IMR-90 (cell line): Measurements from ENCODE around the gene CCDC27. TPM values are rescaled to one million over a fixed set of nuclear protein-coding genes. Genes with fewer than 3 reads are reported as not detected.

ENCODE experiments used
- ATAC-seq: fragments of 200-7000 bp; cut with Tn5 transposase; 2 replicates; pipeline ENCODE4 v1.9.1; 2020; ENCODE audit warnings: low read depth, mild to moderate bottlenecking, moderate library complexity
- BruUV-seq: library from RNA; stranded (reverse); fragments of 400-500 nt; replicated peaks from 2 replicates; lab custom pipeline; 2021; lab: Mats Ljungman, UMichigan
- CTCF ChIA-PET: fragments of 300-600 bp; formaldehyde crosslinking; extraction: SDS; loops from one replicate; lab custom pipeline; 2021; ENCODE audit warnings: antibody characterized with exemption; lab: Yijun Ruan, JAX
- POLR2A ChIA-PET: fragments of 300-600 bp; sonication (Branson Sonifier 250); formaldehyde crosslinking; loops from one replicate; lab custom pipeline; 2022; ENCODE audit warnings: antibody characterized with exemption; ENCODE audit not compliant: unreplicated experiment; lab: Charles Lee
- DNase-seq: peaks from one replicate; pipeline ENCODE4 v3.0.0; 2013
- H2AFZ ChIP-seq: replicated peaks from 2 replicates; pipeline ENCODE3; 2013; ENCODE audit warnings: low read length, mild to moderate bottlenecking; ENCODE audit not compliant: poor library complexity
- H2AK5ac ChIP-seq: 2 replicates; pipeline ENCODE4 v1.6.1; 2013; ENCODE audit warnings: low read depth, low read length, inconsistent platforms
- H2AK9ac ChIP-seq: replicated peaks from 2 replicates; pipeline ENCODE3; 2013; ENCODE audit warnings: mild to moderate bottlenecking, low read depth, low read length, moderate library complexity; ENCODE audit not compliant: poor library complexity
- H2BK120ac ChIP-seq: 2 replicates; pipeline ENCODE4 v1.6.1; 2013; ENCODE audit warnings: low read depth, low read length, inconsistent platforms
- H2BK15ac ChIP-seq: 3 replicates; pipeline ENCODE4 v1.6.1; 2013; ENCODE audit warnings: low read depth, low read length, inconsistent platforms
- H2BK20ac ChIP-seq: 2 replicates; pipeline ENCODE4 v1.6.1; 2013; ENCODE audit warnings: low read depth, mild to moderate bottlenecking, inconsistent platforms, low read length, moderate library complexity
- H2BK5ac ChIP-seq: 2 replicates; pipeline ENCODE4 v1.6.1; 2013; ENCODE audit warnings: mild to moderate bottlenecking, low read depth, low read length, inconsistent platforms; ENCODE audit not compliant: poor library complexity, severe bottlenecking
- H3K14ac ChIP-seq: replicated peaks from 2 replicates; pipeline ENCODE4 v1.6.1; 2013; ENCODE audit warnings: low read depth, low read length, inconsistent platforms
- H3K18ac ChIP-seq: 2 replicates; pipeline ENCODE4 v1.6.1; 2013; ENCODE audit warnings: low read depth, low read length, control low read depth
- H3K23ac ChIP-seq: 2 replicates; pipeline ENCODE4 v1.6.1; 2013; ENCODE audit warnings: low read depth, low read length, inconsistent platforms
- H3K27ac ChIP-seq: 2 replicates; pipeline ENCODE4 v1.5.1; 2013; ENCODE audit warnings: mild to moderate bottlenecking, control low read depth, low read length; ENCODE audit not compliant: insufficient read depth
- H3K27me3 ChIP-seq: 2 replicates; pipeline ENCODE4 v1.6.1; 2013; ENCODE audit warnings: low read length; ENCODE audit not compliant: control insufficient read depth, insufficient read depth
- H3K36me3 ChIP-seq: 2 replicates; pipeline ENCODE4 v1.6.1; 2013; ENCODE audit warnings: low read length, mixed read lengths; ENCODE audit not compliant: control insufficient read depth, insufficient read depth
- H3K4ac ChIP-seq: 2 replicates; pipeline ENCODE4 v1.6.1; 2013; ENCODE audit warnings: low read depth, low read length, inconsistent platforms
- H3K4me1 ChIP-seq: 2 replicates; pipeline ENCODE4 v1.6.1; 2013; ENCODE audit warnings: low read length, mixed read lengths; ENCODE audit not compliant: control insufficient read depth, insufficient read depth
- H3K4me2 ChIP-seq: 2 replicates; pipeline ENCODE4 v1.6.1; 2013; ENCODE audit warnings: low read depth, mild to moderate bottlenecking, control low read depth, low read length, moderate library complexity
- H3K4me3 ChIP-seq: 2 replicates; pipeline ENCODE4 v1.5.1; 2013; ENCODE audit warnings: low read depth, mild to moderate bottlenecking, control low read depth, low read length, moderate library complexity; ENCODE audit not compliant: insufficient read depth
- H3K56ac ChIP-seq: 2 replicates; pipeline ENCODE4 v1.6.1; 2013; ENCODE audit warnings: low read length, inconsistent platforms; ENCODE audit not compliant: insufficient read depth; ENCODE audit errors: extremely low read depth
- H3K79me1 ChIP-seq, 2 experiments: 2 replicates each; pipeline ENCODE4 v1.6.1; 2013; ENCODE audit warnings: low read length in 2 of 2, inconsistent platforms in 1 of 2, low read depth in 1 of 2
- H3K9ac ChIP-seq: 2 replicates; pipeline ENCODE4 v1.6.1; 2013; ENCODE audit warnings: low read depth, low read length, control low read depth
- H3K9me1 ChIP-seq: 2 replicates; pipeline ENCODE4 v1.6.1; 2013; ENCODE audit warnings: low read length, inconsistent platforms; ENCODE audit not compliant: insufficient read depth
- H3K9me3 ChIP-seq: 2 replicates; pipeline ENCODE4 v1.6.1; 2013; ENCODE audit warnings: low read length; ENCODE audit not compliant: control insufficient read depth, insufficient read depth
- H4K20me1 ChIP-seq: 2 replicates; pipeline ENCODE4 v1.6.1; 2013; ENCODE audit warnings: low read length, inconsistent platforms; ENCODE audit not compliant: insufficient read depth
- H4K5ac ChIP-seq: 2 replicates; pipeline ENCODE4 v1.6.1; 2013; ENCODE audit warnings: mild to moderate bottlenecking, low read depth, low read length, control low read depth
- H4K8ac ChIP-seq, 2 experiments: 2 replicates each; pipeline ENCODE4 v1.6.1; 2013; ENCODE audit warnings: low read depth in 2 of 2, low read length in 2 of 2, control low read depth in 1 of 2, inconsistent platforms in 1 of 2
- H4K91ac ChIP-seq: 2 replicates; pipeline ENCODE4 v1.6.1; 2013; ENCODE audit warnings: low read depth, low read length, inconsistent platforms; ENCODE audit not compliant: insufficient read depth
- BHLHE40 ChIP-seq: fragments of 150-350 bp; IDR thresholded peaks from 2 replicates; pipeline ENCODE4 v1.6.1; 2016; ENCODE audit warnings: mild to moderate bottlenecking, low read depth, low read length
- CEBPB ChIP-seq: IDR thresholded peaks from 2 replicates; pipeline ENCODE4 v1.6.1; 2012; ENCODE audit warnings: low read depth, low read length, improper control_type of control experiment
- CHD1 ChIP-seq: IDR thresholded peaks from 2 replicates; pipeline ENCODE4 v1.6.1; 2012; ENCODE audit warnings: low read depth, low read length, improper control_type of control experiment
- FOS ChIP-seq: fragments of 150-350 bp; IDR thresholded peaks from 2 replicates; pipeline ENCODE4 v1.6.1; 2016; ENCODE audit warnings: low read depth, low read length
- MAFK ChIP-seq: IDR thresholded peaks from 2 replicates; pipeline ENCODE4 v1.6.1; 2012; ENCODE audit warnings: low read depth, low read length, improper control_type of control experiment
- MAZ ChIP-seq: IDR thresholded peaks from 2 replicates; pipeline ENCODE4 v1.6.1; 2012; ENCODE audit warnings: low read depth, mild to moderate bottlenecking, low read length, improper control_type of control experiment, moderate library complexity, borderline replicate concordance
- MXI1 ChIP-seq: IDR thresholded peaks from 2 replicates; pipeline ENCODE4 v1.6.1; 2012; ENCODE audit warnings: low read depth, mild to moderate bottlenecking, low read length, moderate library complexity, borderline replicate concordance
- NFE2L2 ChIP-seq: fragments of 150-350 bp; IDR thresholded peaks from 2 replicates; pipeline ENCODE4 v1.6.1; 2016; ENCODE audit warnings: low read depth, mild to moderate bottlenecking, low read length
- POLR2A ChIP-seq: IDR thresholded peaks from 2 replicates; pipeline ENCODE4 v1.6.1; 2012; ENCODE audit warnings: mild to moderate bottlenecking, low read depth, low read length
- RAD21 ChIP-seq: IDR thresholded peaks from 2 replicates; pipeline ENCODE4 v1.6.1; 2012; ENCODE audit warnings: low read length, improper control_type of control experiment
- RCOR1 ChIP-seq: IDR thresholded peaks from 2 replicates; pipeline ENCODE4 v1.6.1; 2012; ENCODE audit warnings: mild to moderate bottlenecking, low read length, improper control_type of control experiment; ENCODE audit not compliant: insufficient replicate concordance
- RFX5 ChIP-seq: IDR thresholded peaks from 2 replicates; pipeline ENCODE4 v1.8.0; 2012; ENCODE audit warnings: low read depth, mild to moderate bottlenecking, low read length, moderate library complexity
- SMC3 ChIP-seq: fragments of 150-350 bp; IDR thresholded peaks from 2 replicates; pipeline ENCODE4 v1.6.1; 2016; ENCODE audit warnings: low read depth, mild to moderate bottlenecking, antibody characterized with exemption, low read length, moderate library complexity
- WGBS, 2 experiments: methylation state at CpG; one replicate each; pipeline versions ENCODE4 v1.1.5 to v1.1.7; 2013; ENCODE audit warnings: missing lambda C conversion rate in 2 of 2; ENCODE audit not compliant: insufficient read length in 1 of 2; ENCODE audit errors: extremely low coverage in 2 of 2; 5-methylcytosine and 5-hydroxymethylcytosine counted together
- dilution Hi-C: fragments of 300-500 bp; cut with HindIII; formaldehyde crosslinking; loops from one replicate; pipeline ENCODE4 v1.14.3; 2018; ENCODE audit warnings: low sequenced_read_pairs; ENCODE audit not compliant: unreplicated experiment
- in situ Hi-C: fragments of 300-500 bp; cut with MboI; formaldehyde crosslinking; loops from 3 replicates; pipeline ENCODE4 v1.14.3; 2019; ENCODE audit warnings: low sequenced_read_pairs, inconsistent platforms, mixed read lengths
- intact Hi-C: fragments of 100-400 bp; cut with micrococcal nuclease; formaldehyde crosslinking; loops from 2 replicates; pipeline ENCODE4 v1.10.0; 2022
- polyA plus RNA-seq, 3 experiments: library from polyadenylated mRNA; depleted of rRNA; stranded (reverse); fragments of >200 nt; gene quantifications; 2 replicates each; pipeline ENCODE4 v1.2.3, GENCODE V29; 2012; ENCODE audit warnings: low replicate concordance in 1 of 3
- total RNA-seq: library from RNA; depleted of rRNA; stranded (reverse); fragments of >200 nt; gene quantifications from 2 replicates; pipeline ENCODE4 v1.2.3, GENCODE V29; 2012
- TF ChIP-seq, protein P1 (sequence below): fragments of 150-350 bp; IDR thresholded peaks from 2 replicates; pipeline ENCODE4 v1.6.1; 2016; ENCODE audit warnings: low read depth, mild to moderate bottlenecking, low read length, moderate library complexity, borderline replicate concordance
- TF ChIP-seq, protein P2 (sequence below): fragments of 150-350 bp; IDR thresholded peaks from 2 replicates; pipeline ENCODE4 v1.6.1; 2017; ENCODE audit warnings: mild to moderate bottlenecking, antibody characterized with exemption, low read length, low read depth
- TF ChIP-seq, protein P3 (sequence below): conservative IDR thresholded peaks from 2 replicates; pipeline ENCODE4 v1.5.1; 2012; ENCODE audit warnings: mild to moderate bottlenecking, low read depth, low read length, improper control_type of control experiment

The CCDC27 gene
- total and polyA plus RNA-seq, 2 of the 4 experiments (the other 2 are of a cell fraction), result not detected

GRCh38 chr1:3762873-3763228 lies 10.6 kb downstream of the CCDC27 start:
- ChIA-PET CTCF (no interaction called here), POLR2A (no interaction called here)
- 70% methylated on average over 2 of the region's 12 CpGs; no CpG with 5 or more reads in 1 of the 2 experiments for WGBS, 2 experiments
- TF ChIP-seq MAZ, result no peak
- TF ChIP-seq MXI1, result no peak
- TF ChIP-seq, protein P1, sequence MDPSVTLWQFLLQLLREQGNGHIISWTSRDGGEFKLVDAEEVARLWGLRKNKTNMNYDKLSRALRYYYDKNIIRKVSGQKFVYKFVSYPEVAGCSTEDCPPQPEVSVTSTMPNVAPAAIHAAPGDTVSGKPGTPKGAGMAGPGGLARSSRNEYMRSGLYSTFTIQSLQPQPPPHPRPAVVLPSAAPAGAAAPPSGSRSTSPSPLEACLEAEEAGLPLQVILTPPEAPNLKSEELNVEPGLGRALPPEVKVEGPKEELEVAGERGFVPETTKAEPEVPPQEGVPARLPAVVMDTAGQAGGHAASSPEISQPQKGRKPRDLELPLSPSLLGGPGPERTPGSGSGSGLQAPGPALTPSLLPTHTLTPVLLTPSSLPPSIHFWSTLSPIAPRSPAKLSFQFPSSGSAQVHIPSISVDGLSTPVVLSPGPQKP, result no peak
- TF ChIP-seq CEBPB, result no peak
- TF ChIP-seq MAFK, result no peak
- TF ChIP-seq, protein P2, sequence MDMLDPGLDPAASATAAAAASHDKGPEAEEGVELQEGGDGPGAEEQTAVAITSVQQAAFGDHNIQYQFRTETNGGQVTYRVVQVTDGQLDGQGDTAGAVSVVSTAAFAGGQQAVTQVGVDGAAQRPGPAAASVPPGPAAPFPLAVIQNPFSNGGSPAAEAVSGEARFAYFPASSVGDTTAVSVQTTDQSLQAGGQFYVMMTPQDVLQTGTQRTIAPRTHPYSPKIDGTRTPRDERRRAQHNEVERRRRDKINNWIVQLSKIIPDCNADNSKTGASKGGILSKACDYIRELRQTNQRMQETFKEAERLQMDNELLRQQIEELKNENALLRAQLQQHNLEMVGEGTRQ, result no peak
- TF ChIP-seq FOS, result no peak
- no peak for TF ChIP-seq RCOR1
- TF ChIP-seq, protein P3, sequence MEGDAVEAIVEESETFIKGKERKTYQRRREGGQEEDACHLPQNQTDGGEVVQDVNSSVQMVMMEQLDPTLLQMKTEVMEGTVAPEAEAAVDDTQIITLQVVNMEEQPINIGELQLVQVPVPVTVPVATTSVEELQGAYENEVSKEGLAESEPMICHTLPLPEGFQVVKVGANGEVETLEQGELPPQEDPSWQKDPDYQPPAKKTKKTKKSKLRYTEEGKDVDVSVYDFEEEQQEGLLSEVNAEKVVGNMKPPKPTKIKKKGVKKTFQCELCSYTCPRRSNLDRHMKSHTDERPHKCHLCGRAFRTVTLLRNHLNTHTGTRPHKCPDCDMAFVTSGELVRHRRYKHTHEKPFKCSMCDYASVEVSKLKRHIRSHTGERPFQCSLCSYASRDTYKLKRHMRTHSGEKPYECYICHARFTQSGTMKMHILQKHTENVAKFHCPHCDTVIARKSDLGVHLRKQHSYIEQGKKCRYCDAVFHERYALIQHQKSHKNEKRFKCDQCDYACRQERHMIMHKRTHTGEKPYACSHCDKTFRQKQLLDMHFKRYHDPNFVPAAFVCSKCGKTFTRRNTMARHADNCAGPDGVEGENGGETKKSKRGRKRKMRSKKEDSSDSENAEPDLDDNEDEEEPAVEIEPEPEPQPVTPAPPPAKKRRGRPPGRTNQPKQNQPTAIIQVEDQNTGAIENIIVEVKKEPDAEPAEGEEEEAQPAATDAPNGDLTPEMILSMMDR, result no peak
- no peak for TF ChIP-seq RAD21
- no peak for TF ChIP-seq SMC3
- no peak for TF ChIP-seq NFE2L2
- TF ChIP-seq RFX5, result no peak
- TF ChIP-seq POLR2A, result no peak
- no peak for TF ChIP-seq BHLHE40
- no peak for TF ChIP-seq CHD1
- dilution Hi-C loops (no loop called here), intact Hi-C loops (no loop called here), in situ Hi-C loops (no loop called here)
- Histone ChIP-seq H3K18ac (no peak overlapping the region), H4K8ac (no peak overlapping the region), H4K91ac (no peak overlapping the region), H4K20me1 (no peaks in the 10 kb centered on the region), H2AK9ac (no peak overlapping the region), H2BK20ac (no peak overlapping the region), H3K79me1 (no peaks in the 10 kb centered on the region), H3K9me3 (peaks cover 2% of the 10 kb centered on the region), H4K5ac (no peak overlapping the region), H3K56ac (no peak overlapping the region), H2BK120ac (no peak overlapping the region), H3K14ac (no peak overlapping the region), H3K27ac (no peak overlapping the region), H2AK5ac (no peak overlapping the region), H2AFZ (peak overlapping the region; percentile 39), H3K4ac (no peak overlapping the region), H3K4me3 (no peak overlapping the region), H3K4me1 (no peaks in the 10 kb centered on the region), H3K9ac (no peak overlapping the region), H3K4me2 (no peak overlapping the region), H3K9me1 (no peaks in the 10 kb centered on the region), H2BK15ac (no peak overlapping the region), H3K27me3 (peaks cover 24% of the 10 kb centered on the region), H3K23ac (no peak overlapping the region), H3K36me3 (no peaks in the 10 kb centered on the region), H2BK5ac (no peak overlapping the region)
- BruUV-seq, result no TSS peak
- ATAC-seq, result no peak
- DNase-seq, result no peak
